ENCODE data around the gene ZNF335. TPM values are rescaled to one million over a fixed set of nuclear protein-coding genes. Genes with fewer than 3 reads are reported as not detected.

Gene ZNF335
- total RNA-seq, 2 experiments from 2014 or later = 26.8 to 28.0 TPM

DNA sequence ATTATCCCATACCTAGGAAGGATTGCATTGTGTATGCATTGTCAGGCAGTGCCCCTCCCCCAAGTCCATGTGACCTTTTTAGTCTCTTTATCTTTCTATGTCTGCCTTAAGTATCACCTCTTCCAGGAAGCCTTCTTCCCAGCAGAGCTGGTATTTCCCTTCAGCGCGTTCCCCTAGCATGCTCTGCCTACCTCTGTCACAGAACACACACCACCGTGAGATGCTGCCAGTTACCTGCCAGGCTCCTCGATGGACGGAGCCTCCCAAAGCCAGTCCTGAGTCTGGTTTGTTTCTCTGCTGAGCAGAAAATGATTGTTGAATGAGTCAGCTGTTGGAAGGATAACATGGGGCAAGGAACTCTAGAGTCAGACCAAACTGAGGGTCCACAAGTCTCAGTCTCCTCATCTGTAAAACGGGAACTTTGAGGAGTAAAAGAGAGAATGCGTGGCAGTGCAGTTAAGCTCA lies 11.3 kb upstream of the ZNF335 start:
- H3K4me1 Mint-ChIP-seq (ENCODE audit: low read depth) = peaks cover 2% of the 10 kb centered on the region
- intact Hi-C loops (cut with micrococcal nuclease) = no loop called here
- no peak for DNase-seq
- H3K9me3 Mint-ChIP-seq = no peaks in the 10 kb centered on the region
- no peaks in the 10 kb centered on the region for H3K27me3 Mint-ChIP-seq (ENCODE audit: low read depth)
- H3K36me3 Mint-ChIP-seq (ENCODE audit: low read depth) = no peaks in the 10 kb centered on the region
- CTCF ChIA-PET = interaction anchor here (0.6 to 3.3 kb wide), 3 partner anchors 14 to 164 kb away, joined by 3 to 24 read pairs (median 5); no protein-coding TSS in a partner anchor
- no peak overlapping the region for H3K4me3 Mint-ChIP-seq
- H3K27ac Mint-ChIP-seq = no peak overlapping the region

GRCh38 chr20:45981261-45981660 lies 9.3 kb upstream of the ZNF335 start:
- Mint-ChIP-seq H3K36me3 (ENCODE audit: low read depth) (no peaks in the 10 kb centered on the region), H3K9me3 (no peaks in the 10 kb centered on the region), H3K27ac (no peak overlapping the region), H3K27me3 (ENCODE audit: low read depth) (no peaks in the 10 kb centered on the region), H3K4me3 (no peak overlapping the region), H3K4me1 (ENCODE audit: low read depth) (peaks cover 2% of the 10 kb centered on the region)
- CTCF ChIA-PET = interaction anchor here (0.5 to 3.3 kb wide), 3 partner anchors 11 to 31 kb away, joined by 3 to 24 read pairs (median 4); no protein-coding TSS in a partner anchor
- DNase-seq = no peak
- intact Hi-C loops (cut with micrococcal nuclease) = no loop called here

GRCh38 chr20:45976086-45976485 lies 4.1 kb upstream of the ZNF335 start:
- Mint-ChIP-seq H3K36me3 (ENCODE audit: low read depth) (peaks cover 1% of the 10 kb centered on the region), H3K9me3 (no peaks in the 10 kb centered on the region), H3K4me1 (ENCODE audit: low read depth) (peaks cover 4% of the 10 kb centered on the region), H3K27ac (no peak overlapping the region), H3K27me3 (ENCODE audit: low read depth) (no peaks in the 10 kb centered on the region), H3K4me3 (no peak overlapping the region)
- CTCF ChIA-PET = interaction anchor here (4.4 kb wide), 1 partner anchor 11 kb away, joined by 33 read pairs; no protein-coding TSS in a partner anchor
- no peak for DNase-seq
- intact Hi-C loops (cut with micrococcal nuclease) = no loop called here

GRCh38 chr20:45975686-45976085 lies 3.7 kb upstream of the ZNF335 start:
- Mint-ChIP-seq H3K4me3 (no peak overlapping the region), H3K36me3 (ENCODE audit: low read depth) (peaks cover 1% of the 10 kb centered on the region), H3K27me3 (ENCODE audit: low read depth) (no peaks in the 10 kb centered on the region), H3K9me3 (no peaks in the 10 kb centered on the region), H3K27ac (no peak overlapping the region), H3K4me1 (ENCODE audit: low read depth) (peaks cover 4% of the 10 kb centered on the region)
- CTCF ChIA-PET = interaction anchor here (0.6 to 4.4 kb wide), 2 partner anchors 12 to 48 kb away, joined by 3 to 33 read pairs; no protein-coding TSS in a partner anchor
- DNase-seq = no peak
- intact Hi-C loops (cut with micrococcal nuclease) = no loop called here

GRCh38 chr20:45974896-45975565 lies 3.0 kb upstream of the ZNF335 start:
- H3K9me3 Mint-ChIP-seq = no peaks in the 10 kb centered on the region
- DNase-seq = no peak
- no peak overlapping the region for H3K27ac Mint-ChIP-seq
- no peak overlapping the region for H3K4me3 Mint-ChIP-seq
- H3K27me3 Mint-ChIP-seq (ENCODE audit: low read depth) = no peaks in the 10 kb centered on the region
- peaks cover 9% of the 10 kb centered on the region for H3K4me1 Mint-ChIP-seq (ENCODE audit: low read depth)
- peaks cover 1% of the 10 kb centered on the region for H3K36me3 Mint-ChIP-seq (ENCODE audit: low read depth)
- intact Hi-C loops (cut with micrococcal nuclease) = loop anchor here (5.0 kb wide), 1 partner anchor 1008 kb away; the partner anchor contains the start of gene STK4
- CTCF ChIA-PET = interaction anchor here (0.5 to 4.4 kb wide), 6 partner anchors 9 to 1382 kb away, joined by 3 to 33 read pairs (median 4); no protein-coding TSS in a partner anchor

DNA sequence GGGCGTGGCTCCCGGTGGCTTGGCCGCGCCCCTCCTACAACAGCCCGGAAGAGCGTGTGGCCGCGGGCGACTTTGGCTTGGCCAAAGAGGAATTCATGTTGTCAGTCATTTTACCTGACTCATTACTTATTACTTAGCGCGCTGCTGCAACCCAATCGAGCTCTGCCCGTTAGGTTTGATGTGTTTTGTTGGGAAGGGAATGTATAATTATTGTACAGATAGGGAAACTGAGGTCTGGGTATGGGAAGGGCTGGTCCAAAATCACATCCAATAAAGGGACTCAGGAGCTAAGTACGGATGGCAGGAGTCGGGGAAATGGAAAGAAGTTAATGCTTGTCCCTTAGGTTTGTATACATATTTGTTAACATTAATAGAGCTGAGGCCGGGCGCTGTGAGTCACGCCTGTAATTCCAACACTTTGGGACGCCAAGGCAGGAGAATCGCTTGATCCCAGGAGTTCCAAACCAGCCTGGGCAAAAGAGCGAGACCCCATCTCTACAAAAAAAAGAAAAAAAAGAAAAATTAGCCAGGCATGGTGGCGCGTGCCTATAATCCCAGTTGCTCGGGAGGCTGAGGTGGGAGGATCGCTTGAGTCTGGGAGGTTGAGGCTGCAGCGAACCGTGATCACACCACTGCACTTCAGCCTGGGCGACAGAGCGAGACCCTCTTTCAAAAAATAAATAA lies 639 bp upstream of the ZNF335 start:
- Mint-ChIP-seq H3K4me1 (ENCODE audit: low read depth) (peaks cover 16% of the 10 kb centered on the region), H3K27ac (peak overlapping the region; percentile 100), H3K9me3 (no peaks in the 10 kb centered on the region), H3K27me3 (ENCODE audit: low read depth) (no peaks in the 10 kb centered on the region), H3K36me3 (ENCODE audit: low read depth) (peaks cover 3% of the 10 kb centered on the region), H3K4me3 (peak overlapping the region; percentile 93)
- CTCF ChIA-PET = interaction anchor here (0.5 to 5.8 kb wide), 4 partner anchors 10 to 698 kb away, joined by 3 to 48 read pairs (median 18); no protein-coding TSS in a partner anchor
- intact Hi-C loops (cut with micrococcal nuclease) = loop anchor here (1.0 to 5.0 kb wide), 9 partner anchors 38 to 1005 kb away; partner anchors contain the start of genes ACOT8, CTSA, DNTTIP1 and NEURL2
- DNase-seq = peak; percentile 93

DNA sequence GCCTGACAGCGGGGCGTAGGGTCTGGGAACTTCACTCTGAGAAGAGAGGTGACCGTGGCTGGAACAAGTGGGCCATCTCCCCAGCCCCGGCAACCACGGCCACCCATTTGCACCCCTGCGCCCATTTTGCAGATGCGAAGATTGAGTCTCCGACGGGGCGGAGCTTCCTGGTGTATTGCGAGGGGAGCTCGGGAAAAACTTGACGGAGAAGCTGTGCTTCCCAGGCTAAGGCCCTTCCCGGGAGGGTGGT lies 653 bp downstream of the ZNF335 start:
- Mint-ChIP-seq H3K9me3 (no peaks in the 10 kb centered on the region), H3K36me3 (ENCODE audit: low read depth) (peaks cover 5% of the 10 kb centered on the region), H3K4me3 (peak overlapping the region; percentile 93), H3K27me3 (ENCODE audit: low read depth) (no peaks in the 10 kb centered on the region), H3K27ac (peak overlapping the region; percentile 100), H3K4me1 (ENCODE audit: low read depth) (peaks cover 16% of the 10 kb centered on the region)
- peak; percentile 62 for DNase-seq
- intact Hi-C loops (cut with micrococcal nuclease) = loop anchor here (2.0 to 5.0 kb wide), 3 partner anchors 91 to 1004 kb away; partner anchors contain the start of genes STK4 and ZSWIM1
- CTCF ChIA-PET = interaction anchor here (1.3 to 5.8 kb wide), 16 partner anchors 12 to 203 kb away, joined by 3 to 62 read pairs (median 14); no protein-coding TSS in a partner anchor

GRCh38 chr20:45970646-45971424 lies 1.2 kb downstream of the ZNF335 start:
- intact Hi-C loops (cut with micrococcal nuclease) = loop anchor here (2.0 to 5.0 kb wide), 3 partner anchors 90 to 1004 kb away; partner anchors contain the start of genes STK4 and ZSWIM1
- H3K4me1 Mint-ChIP-seq (ENCODE audit: low read depth) = peaks cover 17% of the 10 kb centered on the region
- no peaks in the 10 kb centered on the region for H3K9me3 Mint-ChIP-seq

DNA sequence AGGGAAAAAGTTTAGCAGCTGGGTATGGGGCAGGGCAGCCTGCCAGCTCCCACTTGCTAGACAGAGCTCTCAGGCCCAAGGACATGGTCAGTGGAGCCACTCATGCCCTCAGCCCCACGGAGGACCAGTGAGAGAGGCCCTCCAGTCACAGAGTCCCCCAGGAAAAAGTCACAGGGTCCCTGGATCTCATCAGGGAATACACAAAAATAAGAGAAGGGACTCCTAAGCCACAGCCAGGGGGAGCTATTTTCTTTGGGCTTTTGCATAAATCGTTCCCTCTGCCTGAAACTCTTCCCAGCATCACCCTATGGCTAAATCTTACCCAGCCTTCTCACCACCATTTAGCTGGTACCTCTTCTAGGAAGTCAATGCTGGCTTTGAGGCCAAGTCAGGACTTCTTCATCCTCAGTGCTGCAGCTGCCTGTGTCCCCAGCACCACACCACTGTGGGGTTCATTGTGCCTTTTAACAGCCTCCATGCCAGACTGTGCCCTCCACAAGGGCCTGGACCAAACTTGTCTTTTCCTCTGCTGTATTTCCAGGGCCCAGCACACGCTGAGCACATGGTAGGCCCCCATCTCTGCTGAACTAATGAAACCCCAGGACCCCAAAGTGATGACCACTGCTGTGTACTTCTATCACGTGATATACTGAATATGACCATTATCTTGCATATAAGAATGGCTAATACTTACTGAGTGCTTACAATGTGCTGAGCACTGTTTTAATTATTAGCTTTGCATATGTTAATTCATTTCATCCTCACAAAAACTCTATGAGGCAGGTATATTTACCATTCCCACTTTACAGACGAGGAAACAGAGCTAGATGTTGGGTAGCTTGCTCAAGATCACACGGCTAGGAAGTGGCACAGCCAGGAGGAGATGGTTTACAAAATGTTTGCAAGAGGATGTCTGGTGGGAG lies 2.0 kb downstream of the ZNF335 start:
- Mint-ChIP-seq H3K36me3 (ENCODE audit: low read depth) (peaks cover 12% of the 10 kb centered on the region), H3K4me1 (ENCODE audit: low read depth) (peaks cover 18% of the 10 kb centered on the region), H3K9me3 (no peaks in the 10 kb centered on the region), H3K4me3 (peak overlapping the region; percentile 93), H3K27ac (peak overlapping the region; percentile 28), H3K27me3 (ENCODE audit: low read depth) (no peaks in the 10 kb centered on the region)
- CTCF ChIA-PET = interaction anchor here (0.6 to 5.8 kb wide), 45 partner anchors 9 to 433 kb away, joined by 3 to 62 read pairs (median 5); partner anchors contain the start of gene ZSWIM1
- intact Hi-C loops (cut with micrococcal nuclease) = loop anchor here (2.0 to 5.0 kb wide), 3 partner anchors 89 to 1003 kb away; partner anchors contain the start of genes STK4 and ZSWIM1
- peak; percentile 37 for DNase-seq

More at GRCh38 chr20:45970646-45971424, 1.2 kb downstream of the ZNF335 start:
- H3K27me3 Mint-ChIP-seq (ENCODE audit: low read depth) = no peaks in the 10 kb centered on the region
- DNase-seq = peak; percentile 28
- CTCF ChIA-PET = interaction anchor here (0.6 to 5.8 kb wide), 32 partner anchors 9 to 379 kb away, joined by 3 to 62 read pairs (median 8); partner anchors contain the start of gene ZSWIM1
- H3K27ac Mint-ChIP-seq = peak overlapping the region; percentile 100
- H3K4me3 Mint-ChIP-seq = peak overlapping the region; percentile 93
- H3K36me3 Mint-ChIP-seq (ENCODE audit: low read depth) = peaks cover 6% of the 10 kb centered on the region

DNA sequence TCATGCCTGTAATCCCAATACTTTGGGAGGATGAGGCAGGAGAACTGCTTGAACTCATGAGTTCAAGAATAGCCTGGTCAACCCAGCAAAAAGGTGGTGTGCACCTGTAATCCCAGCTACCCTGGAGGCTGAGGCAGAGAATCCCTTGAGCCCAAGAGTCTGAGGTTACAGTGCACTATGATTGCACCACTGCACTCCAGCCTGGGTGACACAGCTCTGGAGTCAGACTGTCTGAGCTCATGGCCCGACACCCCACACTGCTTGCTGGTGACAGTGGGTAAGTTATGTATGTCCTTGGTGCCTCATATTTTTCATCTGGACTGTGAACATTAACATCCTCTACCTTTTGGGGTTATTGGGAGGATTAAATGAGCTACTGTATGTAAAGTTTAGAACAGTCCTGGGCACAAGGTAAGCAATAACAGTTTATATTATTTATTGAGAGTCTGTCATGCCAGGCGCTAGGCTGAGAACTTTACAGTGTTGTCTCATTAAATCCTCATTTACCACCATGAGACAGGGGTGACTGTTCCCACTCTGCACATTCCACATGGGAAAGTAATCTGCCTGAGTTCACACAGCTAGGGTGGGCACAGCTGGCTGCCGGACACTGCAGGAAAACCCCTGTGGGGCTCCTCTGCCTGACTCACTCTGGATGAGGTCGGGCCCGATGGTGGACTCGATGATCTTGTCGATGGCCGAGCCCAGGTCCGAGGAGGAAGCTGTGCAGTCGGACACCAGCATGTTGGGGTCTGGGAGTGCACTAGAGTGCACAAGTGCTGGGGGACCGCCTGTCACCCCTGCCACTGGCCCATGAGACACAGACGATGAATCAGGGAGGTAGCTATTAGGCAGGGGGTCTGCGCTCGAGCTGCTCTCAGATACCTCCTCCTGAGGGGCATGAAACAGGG lies 2.9 kb downstream of the ZNF335 start:
- H3K9me3 Mint-ChIP-seq = no peaks in the 10 kb centered on the region
- peaks cover 18% of the 10 kb centered on the region for H3K4me1 Mint-ChIP-seq (ENCODE audit: low read depth)
- DNase-seq = no peak
- no peak overlapping the region for H3K27ac Mint-ChIP-seq
- H3K27me3 Mint-ChIP-seq (ENCODE audit: low read depth) = no peaks in the 10 kb centered on the region
- peaks cover 15% of the 10 kb centered on the region for H3K36me3 Mint-ChIP-seq (ENCODE audit: low read depth)
- CTCF ChIA-PET = interaction anchor here (0.7 to 5.8 kb wide), 39 partner anchors 9 to 434 kb away, joined by 3 to 62 read pairs (median 5); partner anchors contain the start of gene ZSWIM1
- H3K4me3 Mint-ChIP-seq = no peak overlapping the region
- intact Hi-C loops (cut with micrococcal nuclease) = no loop called here

Data from activated naive CD4-positive, alpha-beta T cell treated with anti-CD3 and anti-CD28 coated beads for 36 hours (primary cell).